CD14-positive monocyte (primary cell): Measurements from ENCODE around the gene DMRTC2. TPM values are rescaled to one million over a fixed set of nuclear protein-coding genes. Genes with fewer than 3 reads are reported as not detected.

Experiments used
- DNase-seq, 3 donors: peaks; one replicate each; pipeline ENCODE4 v3.0.0-alpha.2; 2011 to 2022
- H2AFZ ChIP-seq: 2 replicates; pipeline ENCODE4 v1.6.0; 2012; ENCODE audit warnings: mild to moderate bottlenecking, low read depth, low read length, inconsistent platforms; ENCODE audit not compliant: insufficient read depth, poor library complexity, severe bottlenecking
- H3K27ac ChIP-seq, 2 donors: 1 replicate in 1 of 2; 2 replicates in 1 of 2; pipeline ENCODE4 v1.5.1; 2012 to 2013; ENCODE audit warnings: low read length in 2 of 2, control low read depth in 1 of 2, inconsistent platforms in 1 of 2, low read depth in 1 of 2, mild to moderate bottlenecking in 1 of 2
- H3K27me3 ChIP-seq, 2 donors: one replicate each; pipeline versions ENCODE4 v1.6.0 to v1.6.1; 2011 to 2013; ENCODE audit warnings: low read length in 2 of 2; ENCODE audit not compliant: control insufficient read depth in 2 of 2, insufficient read depth in 2 of 2
- H3K36me3 ChIP-seq, 2 donors: replicated peaks in 1 of 2; 1 replicate in 1 of 2; 2 replicates in 1 of 2; pipeline versions ENCODE4 v1.5.1 to v1.6.1; 2012 to 2013; ENCODE audit warnings: low read length in 2 of 2, control low read depth in 1 of 2, inconsistent platforms in 1 of 2, mild to moderate bottlenecking in 1 of 2; ENCODE audit not compliant: insufficient read depth in 2 of 2, control insufficient read depth in 1 of 2
- H3K4me1 ChIP-seq, 2 donors: 1 replicate in 1 of 2; 2 replicates in 1 of 2; pipeline versions ENCODE4 v1.5.1 to v1.6.1; 2012 to 2013; ENCODE audit warnings: low read length in 2 of 2, control low read depth in 1 of 2, inconsistent platforms in 1 of 2, mild to moderate bottlenecking in 1 of 2, moderate library complexity in 1 of 2; ENCODE audit not compliant: insufficient read depth in 2 of 2, control insufficient read depth in 1 of 2
- H3K4me2 ChIP-seq: replicated peaks from 2 replicates; pipeline ENCODE3; 2012; ENCODE audit warnings: low read length, moderate library complexity, mild to moderate bottlenecking; ENCODE audit not compliant: poor library complexity, severe bottlenecking; ENCODE audit errors: extremely low read depth
- H3K4me3 ChIP-seq, 3 experiments: fragments of 200-600 bp in 1 of 3; sonication (generic) in 1 of 3; replicated peaks in 1 of 3; 1 replicate in 2 of 3; 2 replicates in 1 of 3; pipeline ENCODE4 v1.5.1; 2011 to 2013; ENCODE audit warnings: low read length in 3 of 3, mild to moderate bottlenecking in 3 of 3, control low read depth in 2 of 3, low read depth in 2 of 3, inconsistent platforms in 1 of 3, moderate library complexity in 1 of 3
- H3K79me2 ChIP-seq: 2 replicates; pipeline ENCODE4 v1.6.0; 2012; ENCODE audit warnings: mild to moderate bottlenecking, control low read depth, inconsistent platforms, low read length, moderate library complexity; ENCODE audit not compliant: insufficient read depth
- H3K9ac ChIP-seq: 2 replicates; pipeline ENCODE4 v1.6.0; 2017; ENCODE audit warnings: low read length, mild to moderate bottlenecking; ENCODE audit not compliant: insufficient read depth, poor library complexity, severe bottlenecking
- H3K9me3 ChIP-seq, 2 donors: replicated peaks in 1 of 2; 1 replicate in 1 of 2; 2 replicates in 1 of 2; pipeline versions ENCODE4 v1.5.1 to v1.6.1; 2012 to 2013; ENCODE audit warnings: low read length in 2 of 2, control low read depth in 1 of 2; ENCODE audit not compliant: control insufficient read depth in 1 of 2, insufficient read depth in 1 of 2
- H4K20me1 ChIP-seq: 2 replicates; pipeline ENCODE4 v1.6.0; 2012; ENCODE audit warnings: mild to moderate bottlenecking, low read length, control low read depth, moderate library complexity; ENCODE audit not compliant: insufficient read depth
- H3K27ac Mint-ChIP-seq, 7 donors: one replicate each; pipeline ENCODE4 v1.8.0; 2020; ENCODE audit warnings: mild to moderate bottlenecking in 7 of 7, mixed read lengths in 7 of 7, moderate library complexity in 6 of 7, inconsistent platforms in 2 of 7
- H3K27me3 Mint-ChIP-seq, 3 donors: one replicate each; pipeline ENCODE4 v1.8.0; 2021 to 2022; ENCODE audit warnings: low read depth in 3 of 3, mild to moderate bottlenecking in 3 of 3, mixed read lengths in 3 of 3, moderate library complexity in 3 of 3, inconsistent platforms in 1 of 3
- H3K36me3 Mint-ChIP-seq, 2 donors: one replicate each; pipeline ENCODE4 v1.8.0; 2020; ENCODE audit warnings: mixed read lengths in 2 of 2, inconsistent platforms in 1 of 2, mild to moderate bottlenecking in 1 of 2
- H3K4me1 Mint-ChIP-seq: one replicate; pipeline ENCODE4 v1.8.0; 2020; ENCODE audit warnings: mild to moderate bottlenecking, mixed read lengths
- H3K4me3 Mint-ChIP-seq, 2 donors: one replicate each; pipeline ENCODE4 v1.8.0; 2020; ENCODE audit warnings: mild to moderate bottlenecking in 2 of 2, mixed read lengths in 2 of 2, moderate library complexity in 1 of 2
- H3K9me3 Mint-ChIP-seq, 7 donors: one replicate each; pipeline ENCODE4 v1.8.0; 2020 to 2022; ENCODE audit warnings: mixed read lengths in 7 of 7, mild to moderate bottlenecking in 6 of 7, moderate library complexity in 6 of 7, inconsistent platforms in 2 of 7
- WGBS: methylation state at CpG from one replicate; pipeline ENCODE4 v1.1.5; 2013; ENCODE audit warnings: missing lambda C conversion rate; ENCODE audit not compliant: insufficient coverage; 5-methylcytosine and 5-hydroxymethylcytosine counted together
- intact Hi-C, 2 donors: fragments of 100-400 bp; cut with micrococcal nuclease; formaldehyde crosslinking; loops; one replicate each; pipeline versions ENCODE4 v1.15.0 to v1.15.1; 2023
- polyA plus RNA-seq, 3 donors: library from polyadenylated mRNA; depleted of rRNA in 1 of 3; unstranded in 2 of 3; stranded (reverse) in 1 of 3; fragments of 300-500 nt in 2 of 3; fragments of >200 nt in 1 of 3; fragmentation: Illumina TruSeq in 2 of 3; gene quantifications; 1 replicate in 2 of 3; 2 replicates in 1 of 3; pipeline ENCODE4 v1.2.3, GENCODE V29; 2012 to 2021
- TF ChIP-seq, protein P1 (sequence below): fragments of 200-600 bp; IDR thresholded peaks from one replicate; pipeline ENCODE4 v1.8.0; 2022; ENCODE audit warnings: antibody characterized with exemption, mild to moderate bottlenecking

Gene DMRTC2
- polyA plus RNA-seq, 3 donors, result not detected

DNA sequence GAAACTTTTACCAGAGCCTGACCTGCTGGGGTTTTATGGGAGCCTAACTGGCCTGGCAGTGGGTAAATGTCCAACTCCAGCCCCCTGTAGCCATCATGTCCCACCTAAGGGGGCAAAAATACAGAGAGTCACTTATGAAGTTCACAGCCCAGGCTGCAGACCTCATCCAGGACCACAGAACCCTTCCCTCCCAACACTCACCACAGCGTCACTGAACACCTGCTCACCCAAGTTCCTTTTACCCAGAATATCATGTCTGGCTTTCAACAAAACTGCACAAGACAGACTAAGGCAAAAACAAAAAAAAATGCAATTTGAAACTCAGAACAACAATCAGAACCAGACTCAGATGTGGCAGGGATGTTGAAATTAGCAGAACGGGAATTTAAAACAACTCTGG, 42.1 kb upstream of the DMRTC2 start:
- H3K9me3 Mint-ChIP-seq, result peaks cover 5 to 13% (median 8%) of the 10 kb centered on the region in 7 donors
- TF ChIP-seq, protein P1, sequence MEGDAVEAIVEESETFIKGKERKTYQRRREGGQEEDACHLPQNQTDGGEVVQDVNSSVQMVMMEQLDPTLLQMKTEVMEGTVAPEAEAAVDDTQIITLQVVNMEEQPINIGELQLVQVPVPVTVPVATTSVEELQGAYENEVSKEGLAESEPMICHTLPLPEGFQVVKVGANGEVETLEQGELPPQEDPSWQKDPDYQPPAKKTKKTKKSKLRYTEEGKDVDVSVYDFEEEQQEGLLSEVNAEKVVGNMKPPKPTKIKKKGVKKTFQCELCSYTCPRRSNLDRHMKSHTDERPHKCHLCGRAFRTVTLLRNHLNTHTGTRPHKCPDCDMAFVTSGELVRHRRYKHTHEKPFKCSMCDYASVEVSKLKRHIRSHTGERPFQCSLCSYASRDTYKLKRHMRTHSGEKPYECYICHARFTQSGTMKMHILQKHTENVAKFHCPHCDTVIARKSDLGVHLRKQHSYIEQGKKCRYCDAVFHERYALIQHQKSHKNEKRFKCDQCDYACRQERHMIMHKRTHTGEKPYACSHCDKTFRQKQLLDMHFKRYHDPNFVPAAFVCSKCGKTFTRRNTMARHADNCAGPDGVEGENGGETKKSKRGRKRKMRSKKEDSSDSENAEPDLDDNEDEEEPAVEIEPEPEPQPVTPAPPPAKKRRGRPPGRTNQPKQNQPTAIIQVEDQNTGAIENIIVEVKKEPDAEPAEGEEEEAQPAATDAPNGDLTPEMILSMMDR, result no peak
- Histone ChIP-seq H3K9me3 (peaks cover 0 to 9% of the 10 kb centered on the region in 2 donors), H3K4me2 (peak overlapping the region; percentile 59), H3K27ac (peak overlapping the region; percentile 90 to 95), H3K9ac (peak overlapping the region; percentile 51), H3K27me3 (no peaks in the 10 kb centered on the region), H4K20me1 (no peaks in the 10 kb centered on the region), H3K4me1 (peaks cover 69 to 86% of the 10 kb centered on the region in 2 donors), H2AFZ (peak overlapping the region; percentile 31), H3K4me3 (peak overlapping the region in 1 of 3 experiments; percentile 47), H3K36me3 (no peaks in the 10 kb centered on the region), H3K79me2 (peaks cover 9% of the 10 kb centered on the region)
- no peak for DNase-seq
- 0% methylated on average over 1 of the region's 2 CpGs for WGBS
- H3K4me3 Mint-ChIP-seq, result no peak overlapping the region
- H3K4me1 Mint-ChIP-seq, result peaks cover 81% of the 10 kb centered on the region
- peak overlapping the region; percentile 92 to 98 (median 97) for H3K27ac Mint-ChIP-seq
- H3K27me3 Mint-ChIP-seq, result peaks cover 0 to 7% (median 3%) of the 10 kb centered on the region in 3 donors
- intact Hi-C loops, result no loop called here
- peaks cover 22 to 49% of the 10 kb centered on the region in 2 donors for H3K36me3 Mint-ChIP-seq

DNA sequence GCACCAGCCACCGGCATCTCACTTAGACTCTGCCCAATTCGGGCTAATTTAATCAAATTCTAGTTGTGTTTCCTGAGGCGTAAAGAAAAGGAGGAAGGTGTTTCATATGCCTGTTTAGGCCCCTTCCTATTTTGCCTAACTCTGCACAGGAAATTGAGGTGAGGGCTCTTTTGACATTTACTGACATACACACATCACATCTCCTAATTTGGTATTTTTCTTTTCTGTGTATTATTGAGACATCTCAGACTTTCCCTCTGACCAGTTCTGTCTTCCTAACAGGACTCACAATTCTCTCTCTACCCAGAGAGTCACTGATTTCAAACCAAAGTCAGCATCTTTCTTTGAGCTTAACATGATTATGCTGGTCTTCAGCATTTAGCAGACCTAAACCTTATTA, 40.5 kb upstream of the DMRTC2 start:
- Mint-ChIP-seq H3K4me3 (peak overlapping the region in 1 of 2 donors; percentile 21), H3K27ac (peak overlapping the region; percentile 65 to 92 (median 79)), H3K9me3 (peaks cover 5 to 13% (median 8%) of the 10 kb centered on the region in 7 donors), H3K27me3 (peaks cover 0 to 3% (median 3%) of the 10 kb centered on the region in 3 donors), H3K4me1 (peaks cover 81% of the 10 kb centered on the region), H3K36me3 (peaks cover 14 to 41% of the 10 kb centered on the region in 2 donors)
- Histone ChIP-seq H3K4me3 (peak overlapping the region in 1 of 3 experiments; percentile 11), H3K4me2 (no peak overlapping the region), H3K4me1 (peaks cover 69 to 86% of the 10 kb centered on the region in 2 donors), H2AFZ (no peak overlapping the region), H3K9me3 (peaks cover 0 to 9% of the 10 kb centered on the region in 2 donors), H3K27me3 (no peaks in the 10 kb centered on the region), H3K27ac (peak overlapping the region in 1 of 2 donors; percentile 95), H4K20me1 (no peaks in the 10 kb centered on the region), H3K9ac (no peak overlapping the region), H3K36me3 (no peaks in the 10 kb centered on the region), H3K79me2 (peaks cover 3% of the 10 kb centered on the region)
- peak; percentile 45 to 77 (median 58) for DNase-seq
- intact Hi-C loops, result no loop called here
- no CpG with 5 or more reads among the region's 3 CpGs for WGBS
- TF ChIP-seq, protein P1, result no peak
